VCaP (cell line): ENCODE measurements around the gene HSPA12A.

Experiments
- H3K27ac ChIP-seq: fragments of 450-650 bp; 2 replicates; pipeline ENCODE4 v1.5.1; 2017
- TF ChIP-seq, protein P1 (sequence below): fragments of 450-650 bp; conservative IDR thresholded peaks from 2 replicates; pipeline ENCODE4 v1.5.1; 2017; ENCODE audit warnings: mild to moderate bottlenecking, moderate library complexity

The HSPA12A gene

DNA sequence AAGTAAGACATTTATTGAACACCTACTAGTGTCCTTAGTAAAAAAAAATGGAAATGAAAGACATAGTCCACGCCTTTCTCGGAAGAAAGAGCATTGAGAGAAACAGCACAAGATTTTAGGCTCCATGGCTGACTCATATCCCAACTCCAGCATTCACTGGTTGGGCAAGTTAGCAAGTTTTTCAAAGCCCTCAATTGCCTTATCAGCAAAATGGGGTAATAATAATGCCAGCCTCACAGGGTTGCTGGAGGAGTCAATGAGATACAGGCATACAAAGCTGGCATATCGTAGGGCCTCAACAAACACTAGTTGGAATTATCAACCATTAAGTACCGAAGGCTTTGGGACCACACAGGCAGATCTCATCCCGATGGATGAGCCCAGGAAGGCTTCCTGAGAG is 4.0 kb downstream of the HSPA12A start:
- TF ChIP-seq, protein P1, sequence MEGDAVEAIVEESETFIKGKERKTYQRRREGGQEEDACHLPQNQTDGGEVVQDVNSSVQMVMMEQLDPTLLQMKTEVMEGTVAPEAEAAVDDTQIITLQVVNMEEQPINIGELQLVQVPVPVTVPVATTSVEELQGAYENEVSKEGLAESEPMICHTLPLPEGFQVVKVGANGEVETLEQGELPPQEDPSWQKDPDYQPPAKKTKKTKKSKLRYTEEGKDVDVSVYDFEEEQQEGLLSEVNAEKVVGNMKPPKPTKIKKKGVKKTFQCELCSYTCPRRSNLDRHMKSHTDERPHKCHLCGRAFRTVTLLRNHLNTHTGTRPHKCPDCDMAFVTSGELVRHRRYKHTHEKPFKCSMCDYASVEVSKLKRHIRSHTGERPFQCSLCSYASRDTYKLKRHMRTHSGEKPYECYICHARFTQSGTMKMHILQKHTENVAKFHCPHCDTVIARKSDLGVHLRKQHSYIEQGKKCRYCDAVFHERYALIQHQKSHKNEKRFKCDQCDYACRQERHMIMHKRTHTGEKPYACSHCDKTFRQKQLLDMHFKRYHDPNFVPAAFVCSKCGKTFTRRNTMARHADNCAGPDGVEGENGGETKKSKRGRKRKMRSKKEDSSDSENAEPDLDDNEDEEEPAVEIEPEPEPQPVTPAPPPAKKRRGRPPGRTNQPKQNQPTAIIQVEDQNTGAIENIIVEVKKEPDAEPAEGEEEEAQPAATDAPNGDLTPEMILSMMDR: no peak
- H3K27ac ChIP-seq: no peak overlapping the region

DNA sequence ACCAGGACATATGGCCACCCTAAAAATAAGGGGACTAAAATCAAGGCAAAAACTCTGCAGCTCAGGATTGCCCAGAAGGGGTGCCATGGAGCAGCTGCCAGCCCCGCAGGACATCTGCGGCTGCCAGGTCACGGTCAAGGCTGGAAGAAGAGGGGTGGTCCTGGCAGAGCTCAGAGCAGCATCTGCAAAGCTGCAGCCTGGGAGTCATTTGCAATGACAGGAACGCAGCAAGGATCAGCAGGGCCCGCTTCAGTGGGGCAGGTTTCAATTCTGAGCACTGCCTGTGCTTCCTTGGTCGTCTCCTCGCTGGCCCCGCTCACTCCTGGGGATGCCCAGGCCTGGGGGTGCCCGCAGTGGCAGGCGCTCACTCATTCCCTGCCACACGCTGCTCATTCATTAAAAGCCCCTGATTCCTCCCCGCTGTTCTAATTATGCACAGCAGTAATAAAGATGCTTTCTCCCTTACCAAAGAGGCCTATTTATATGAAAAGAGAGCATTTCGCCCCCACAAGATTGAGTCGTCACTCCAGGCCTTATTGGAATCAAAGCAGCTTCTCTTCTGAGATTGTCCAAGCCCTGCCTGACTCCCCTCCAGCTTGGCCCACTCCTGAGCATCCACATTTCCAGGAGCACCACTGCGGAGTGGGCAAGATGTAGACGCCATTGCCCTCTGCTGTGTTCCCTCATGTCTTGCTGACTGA is 4.6 kb downstream of the HSPA12A start:
- H3K27ac ChIP-seq: no peak overlapping the region
- TF ChIP-seq, protein P1: peak; percentile 21; the same call in 1 of the 2 replicates

DNA sequence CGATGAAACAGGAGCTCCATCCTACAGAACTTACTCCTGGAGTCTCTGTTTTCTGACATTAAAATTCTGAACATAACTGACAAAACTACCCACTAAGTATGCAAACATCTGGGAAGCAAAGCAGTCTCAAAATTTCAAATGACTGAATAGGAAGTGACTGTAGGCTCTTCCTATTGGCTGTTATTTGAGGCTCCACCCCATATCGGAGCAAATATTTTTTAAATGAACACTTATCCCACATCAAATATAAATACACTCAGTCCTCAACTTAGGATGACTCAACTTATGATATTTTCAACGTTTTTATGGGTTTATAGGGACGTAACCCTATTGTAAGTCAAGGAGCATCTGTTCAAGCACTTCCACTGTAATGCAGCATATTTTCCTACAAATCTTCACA is 8.8 kb downstream of the HSPA12A start:
- TF ChIP-seq, protein P1: no peak
- no peak overlapping the region for H3K27ac ChIP-seq

GRCh38 chr10:116732573-116732972 is 9.8 kb downstream of the HSPA12A start:
- H3K27ac ChIP-seq: no peak overlapping the region
- TF ChIP-seq, protein P1: no peak

GRCh38 chr10:116730464-116731260 is 11.7 kb downstream of the HSPA12A start:
- TF ChIP-seq, protein P1: no peak

GRCh38 chr10:116729243-116729642 is 13.1 kb downstream of the HSPA12A start:
- no peak overlapping the region for H3K27ac ChIP-seq
- TF ChIP-seq, protein P1: no peak

More at GRCh38 chr10:116730464-116731260, 11.7 kb downstream of the HSPA12A start:
- no peak overlapping the region for H3K27ac ChIP-seq

- TF ChIP-seq, protein P1: no peak
- no peak overlapping the region for H3K27ac ChIP-seq
Observed at GRCh38 chr10:116728526-116729096, 13.8 kb downstream of the HSPA12A start.
